Neural progenitor cell (in vitro differentiated cells): ENCODE results near the gene RBM28.

Experiments used
- EZH2phosphoT487 ChIP-seq: fragments of 200-600 bp; sonication (generic); IDR thresholded peaks from 2 replicates; pipeline ENCODE4 v1.6.1; 2017; ENCODE audit warnings: antibody characterized with exemption
- TF ChIP-seq, protein P1 (sequence below): fragments of 200-600 bp; sonication (generic); IDR thresholded peaks from 2 replicates; pipeline ENCODE4 v1.5.1; 2017; ENCODE audit warnings: antibody characterized with exemption, mild to moderate bottlenecking

GRCh38 chr7:128380483-128381106 lies 36.9 kb upstream of the RBM28 start:
- TF ChIP-seq, protein P1, sequence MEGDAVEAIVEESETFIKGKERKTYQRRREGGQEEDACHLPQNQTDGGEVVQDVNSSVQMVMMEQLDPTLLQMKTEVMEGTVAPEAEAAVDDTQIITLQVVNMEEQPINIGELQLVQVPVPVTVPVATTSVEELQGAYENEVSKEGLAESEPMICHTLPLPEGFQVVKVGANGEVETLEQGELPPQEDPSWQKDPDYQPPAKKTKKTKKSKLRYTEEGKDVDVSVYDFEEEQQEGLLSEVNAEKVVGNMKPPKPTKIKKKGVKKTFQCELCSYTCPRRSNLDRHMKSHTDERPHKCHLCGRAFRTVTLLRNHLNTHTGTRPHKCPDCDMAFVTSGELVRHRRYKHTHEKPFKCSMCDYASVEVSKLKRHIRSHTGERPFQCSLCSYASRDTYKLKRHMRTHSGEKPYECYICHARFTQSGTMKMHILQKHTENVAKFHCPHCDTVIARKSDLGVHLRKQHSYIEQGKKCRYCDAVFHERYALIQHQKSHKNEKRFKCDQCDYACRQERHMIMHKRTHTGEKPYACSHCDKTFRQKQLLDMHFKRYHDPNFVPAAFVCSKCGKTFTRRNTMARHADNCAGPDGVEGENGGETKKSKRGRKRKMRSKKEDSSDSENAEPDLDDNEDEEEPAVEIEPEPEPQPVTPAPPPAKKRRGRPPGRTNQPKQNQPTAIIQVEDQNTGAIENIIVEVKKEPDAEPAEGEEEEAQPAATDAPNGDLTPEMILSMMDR = no peak
- TF ChIP-seq EZH2phosphoT487 = no peak
